Right atrium auricular region (tissue), 2 donors: ENCODE results near the gene CCP110. TPM values are rescaled to one million over a fixed set of nuclear protein-coding genes. Genes with fewer than 3 reads are reported as not detected.

Source experiments
- DNase-seq: peaks from one replicate; pipeline ENCODE4 v3.0.0-alpha.2; 2019; ENCODE audit warnings: low spot score
- H3K27ac ChIP-seq, 2 donors: fragments of 200-600 bp; sonication (generic); 1 replicate in 1 of 2; 2 replicates in 1 of 2; pipeline ENCODE4 v1.5.1; 2016 to 2019
- H3K27me3 ChIP-seq, 2 donors: fragments of 200-600 bp; sonication (generic); one replicate each; pipeline versions ENCODE4 v1.5.1 to v1.6.0; 2017 to 2019
- H3K36me3 ChIP-seq: fragments of 200-600 bp; sonication (generic); one replicate; pipeline ENCODE4 v1.5.1; 2016
- H3K4me1 ChIP-seq, 2 donors: fragments of 200-600 bp; sonication (generic); one replicate each; pipeline versions ENCODE4 v1.5.1 to v1.6.0; 2017 to 2019
- H3K4me3 ChIP-seq, 2 donors: fragments of 200-600 bp; sonication (generic); 1 replicate in 1 of 2; 2 replicates in 1 of 2; pipeline ENCODE4 v1.5.1; 2017 to 2019; ENCODE audit warnings: mild to moderate bottlenecking in 1 of 2, moderate library complexity in 1 of 2
- H3K9me3 ChIP-seq, 2 donors: fragments of 200-600 bp; sonication (generic); one replicate each; pipeline ENCODE4 v1.5.1; 2019
- CTCF ChIP-seq, 2 donors: fragments of 200-600 bp; sonication (generic); IDR thresholded peaks; one replicate each; pipeline ENCODE4 v1.5.1; 2019; ENCODE audit warnings: antibody characterized with exemption in 2 of 2
- total RNA-seq, 2 donors: library from RNA; depleted of rRNA; stranded (reverse); fragments of >200 nt; gene quantifications; one replicate each; pipeline ENCODE4 v1.1.0, GENCODE V29; 2016

Gene CCP110
- total RNA-seq, 2 donors from 2014 or later: 6.0 to 6.8 TPM

GRCh38 chr16:19488213-19488640 is 35.5 kb upstream of the CCP110 start:
- TF ChIP-seq CTCF (IDR thresholded peaks at IDR 0.05): no peak
- no peaks in the 10 kb centered on the region for H3K27me3 ChIP-seq
- H3K27ac ChIP-seq: no peak overlapping the region
- no peak overlapping the region for H3K4me3 ChIP-seq
- DNase-seq: no peak
- no peaks in the 10 kb centered on the region for H3K9me3 ChIP-seq
- H3K36me3 ChIP-seq: no peaks in the 10 kb centered on the region
- H3K4me1 ChIP-seq: no peaks in the 10 kb centered on the region

GRCh38 chr16:19490619-19491018 is 33.1 kb upstream of the CCP110 start:
- Histone ChIP-seq H3K4me3 (no peak overlapping the region), H3K9me3 (no peaks in the 10 kb centered on the region), H3K4me1 (no peaks in the 10 kb centered on the region), H3K27ac (no peak overlapping the region), H3K27me3 (no peaks in the 10 kb centered on the region), H3K36me3 (no peaks in the 10 kb centered on the region)
- TF ChIP-seq CTCF (IDR thresholded peaks at IDR 0.05): no peak
- DNase-seq: no peak

GRCh38 chr16:19497176-19497575 is 26.6 kb upstream of the CCP110 start:
- no peak for TF ChIP-seq CTCF (IDR thresholded peaks at IDR 0.05)
- H3K36me3 ChIP-seq: peaks cover 23% of the 10 kb centered on the region
- no peaks in the 10 kb centered on the region for H3K9me3 ChIP-seq
- no peak overlapping the region for H3K27ac ChIP-seq
- no peaks in the 10 kb centered on the region for H3K4me1 ChIP-seq
- no peak for DNase-seq
- no peak overlapping the region for H3K4me3 ChIP-seq
- no peaks in the 10 kb centered on the region for H3K27me3 ChIP-seq

- no peaks in the 10 kb centered on the region for H3K27me3 ChIP-seq
- no peak for DNase-seq
- no peaks in the 10 kb centered on the region for H3K9me3 ChIP-seq
- no peak overlapping the region for H3K27ac ChIP-seq
- no peaks in the 10 kb centered on the region for H3K4me1 ChIP-seq
- no peak overlapping the region for H3K4me3 ChIP-seq
- no peak for TF ChIP-seq CTCF (IDR thresholded peaks at IDR 0.05)
- peaks cover 39% of the 10 kb centered on the region for H3K36me3 ChIP-seq
These were observed 24.7 kb upstream of the CCP110 start for GRCh38 chr16:19499006-19499405.

- H3K36me3 ChIP-seq: peaks cover 44% of the 10 kb centered on the region
These were observed 24.3 kb upstream of the CCP110 start for GRCh38 chr16:19499481-19499880.

More at GRCh38 chr16:19499481-19499880, 24.3 kb upstream of the CCP110 start:
- H3K4me1 ChIP-seq: no peaks in the 10 kb centered on the region
- H3K4me3 ChIP-seq: no peak overlapping the region
- no peaks in the 10 kb centered on the region for H3K9me3 ChIP-seq
- H3K27me3 ChIP-seq: no peaks in the 10 kb centered on the region
- H3K27ac ChIP-seq: no peak overlapping the region
- no peak for DNase-seq
- no peak for TF ChIP-seq CTCF (IDR thresholded peaks at IDR 0.05)
